GM12892 (cell line): ENCODE measurements around the gene HPRT1. TPM values are rescaled to one million over a fixed set of nuclear protein-coding genes. Genes with fewer than 3 reads are reported as not detected.
A peak's percentile ranks its signal among the peaks of the same experiment; 100 is the strongest.

Source experiments
- DNase-seq: peaks from one replicate; pipeline ENCODE4 v3.0.0; 2011; ENCODE audit not compliant: insufficient read length
- FAIRE-seq: peaks from 2 replicates; lab custom pipeline; 2011; peaks lifted over from hg19 to GRCh38; lab: Jason Lieb, UNC
- POLR2A ChIP-seq: IDR thresholded peaks from 2 replicates; pipeline ENCODE4 v1.6.1; 2011; ENCODE audit warnings: low read depth, low read length, control low read depth
- POLR2AphosphoS5 ChIP-seq: IDR thresholded peaks from 2 replicates; pipeline ENCODE4 v1.6.1; 2011; ENCODE audit warnings: low read depth, low read length, control low read depth
- TAF1 ChIP-seq: IDR thresholded peaks from 2 replicates; pipeline ENCODE4 v1.6.1; 2011; ENCODE audit warnings: low read depth, mild to moderate bottlenecking, control low read depth, low read length, borderline replicate concordance
- polyA plus RNA-seq: library from polyadenylated mRNA; unstranded; fragments of >200 nt; gene quantifications from one replicate; pipeline ENCODE4 v1.2.1, GENCODE V29; 2012; ENCODE audit warnings: missing spikeins, inconsistent platforms; ENCODE audit not compliant: missing spikeins

The HPRT1 gene
- 134 TPM for polyA plus RNA-seq

- peak; percentile 77 for FAIRE-seq
- TF ChIP-seq POLR2A (peak; percentile 62; the same call in 1 of the 2 replicates), POLR2AphosphoS5 (peak; percentile 63), TAF1 (no peak)
- DNase-seq = peak; percentile 44
Observed at GRCh38 chrX:134460005-134460861, at the start of gene HPRT1. HPRT1 (plus strand) TSS chrX:134460165; CDS start chrX:134460312, 147 bp downstream.

GRCh38 chrX:134416087-134416486, 43.9 kb upstream of the HPRT1 start:
- DNase-seq = no peak
- no peak for TF ChIP-seq POLR2A
- TF ChIP-seq POLR2AphosphoS5 = no peak
- no peak for TF ChIP-seq TAF1
- FAIRE-seq = no peak

- no peak for TF ChIP-seq POLR2A
- DNase-seq (no peak), FAIRE-seq (no peak)
Observed at GRCh38 chrX:134418317-134419113, 41.5 kb upstream of the HPRT1 start.

GRCh38 chrX:134419784-134420183, 40.2 kb upstream of the HPRT1 start:
- FAIRE-seq = no peak
- no peak for DNase-seq
- TF ChIP-seq POLR2A = no peak
- TF ChIP-seq TAF1 = no peak
- no peak for TF ChIP-seq POLR2AphosphoS5

- no peak for FAIRE-seq
- no peak for DNase-seq
- TF ChIP-seq TAF1 (no peak), POLR2A (no peak), POLR2AphosphoS5 (no peak)
Observed at GRCh38 chrX:134423606-134424005, 36.4 kb upstream of the HPRT1 start.

GRCh38 chrX:134426281-134426680, 33.7 kb upstream of the HPRT1 start:
- TF ChIP-seq TAF1 = no peak
- TF ChIP-seq POLR2A = no peak
- no peak for TF ChIP-seq POLR2AphosphoS5
- FAIRE-seq (no peak), DNase-seq (no peak)

- TF ChIP-seq POLR2AphosphoS5 = no peak
- TF ChIP-seq TAF1 = no peak
- FAIRE-seq (no peak), DNase-seq (no peak)
Observed at GRCh38 chrX:134431894-134432293, 28.1 kb upstream of the HPRT1 start.

- DNase-seq (no peak), FAIRE-seq (no peak)
- TF ChIP-seq POLR2A = no peak
- no peak for TF ChIP-seq TAF1
- no peak for TF ChIP-seq POLR2AphosphoS5
Observed at GRCh38 chrX:134435894-134436293, 24.1 kb upstream of the HPRT1 start.

- FAIRE-seq = no peak
- TF ChIP-seq POLR2A (no peak), POLR2AphosphoS5 (no peak), TAF1 (no peak)
Observed at GRCh38 chrX:134443020-134443419, 16.9 kb upstream of the HPRT1 start.

GRCh38 chrX:134443461-134443860, 16.5 kb upstream of the HPRT1 start:
- DNase-seq = no peak
- TF ChIP-seq POLR2AphosphoS5 = no peak
- no peak for TF ChIP-seq TAF1
- TF ChIP-seq POLR2A = no peak
- FAIRE-seq = no peak

More at GRCh38 chrX:134443020-134443419, 16.9 kb upstream of the HPRT1 start:
- DNase-seq = no peak

- TF ChIP-seq POLR2AphosphoS5 = no peak
- FAIRE-seq (no peak), DNase-seq (no peak)
Observed at GRCh38 chrX:134444681-134445080, 15.3 kb upstream of the HPRT1 start.

GRCh38 chrX:134452596-134452995, 7.4 kb upstream of the HPRT1 start:
- FAIRE-seq (no peak), DNase-seq (no peak)
- no peak for TF ChIP-seq POLR2A
- no peak for TF ChIP-seq TAF1
- TF ChIP-seq POLR2AphosphoS5 = no peak
